NCI-H2171 treated with DMSO at 0.1 percent for 48 hours (cell line): ENCODE measurements around the gene PCBP3.
"Not testable (repeated sequence)": the region's sequence is repeated elsewhere in the genome, so short reads cannot be mapped to it uniquely, and the experiment has no call there.

ENCODE experiments used
- DNase-seq: peaks from one replicate; lab custom pipeline; 2025; lab: John Stamatoyannopoulos, UW

Gene PCBP3

DNA sequence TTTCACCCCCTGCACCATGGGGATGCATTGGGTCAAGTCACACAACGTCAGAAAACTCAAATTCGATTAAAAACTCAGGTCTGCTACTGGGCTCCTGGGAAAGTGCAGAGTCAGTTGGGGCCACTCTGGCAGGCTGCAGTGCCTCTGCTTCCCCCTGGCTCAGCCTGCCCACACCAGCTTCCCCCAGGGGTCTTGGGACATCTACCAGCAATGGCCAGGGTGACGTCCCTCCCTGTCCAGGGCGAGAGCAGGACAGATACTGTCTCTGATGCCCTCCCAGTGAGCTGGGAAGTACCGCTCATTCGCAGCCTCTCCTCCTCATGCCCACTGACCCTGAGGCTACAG lies 231.9 kb downstream of the PCBP3 start:
- no peak for DNase-seq

DNA sequence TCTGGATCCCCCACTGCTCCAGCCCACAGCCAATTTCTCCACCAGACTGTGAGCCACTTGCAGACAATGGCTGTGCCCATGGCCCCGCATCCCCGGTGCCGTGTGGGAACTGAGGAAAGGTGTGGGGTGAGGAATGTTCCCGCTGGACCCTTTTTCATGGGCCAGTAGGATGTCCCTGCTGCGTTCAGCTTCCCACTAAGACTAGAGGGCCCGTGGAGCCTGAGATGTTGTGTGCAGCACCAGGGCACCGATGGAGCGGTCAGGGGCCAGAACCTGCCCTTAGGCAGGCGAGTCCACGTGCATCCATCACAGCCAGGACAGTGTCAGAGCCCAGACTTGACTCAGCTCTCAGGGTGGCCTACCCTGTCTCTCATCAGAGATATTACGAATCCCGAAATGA lies 232.4 kb downstream of the PCBP3 start:
- no peak for DNase-seq

DNA sequence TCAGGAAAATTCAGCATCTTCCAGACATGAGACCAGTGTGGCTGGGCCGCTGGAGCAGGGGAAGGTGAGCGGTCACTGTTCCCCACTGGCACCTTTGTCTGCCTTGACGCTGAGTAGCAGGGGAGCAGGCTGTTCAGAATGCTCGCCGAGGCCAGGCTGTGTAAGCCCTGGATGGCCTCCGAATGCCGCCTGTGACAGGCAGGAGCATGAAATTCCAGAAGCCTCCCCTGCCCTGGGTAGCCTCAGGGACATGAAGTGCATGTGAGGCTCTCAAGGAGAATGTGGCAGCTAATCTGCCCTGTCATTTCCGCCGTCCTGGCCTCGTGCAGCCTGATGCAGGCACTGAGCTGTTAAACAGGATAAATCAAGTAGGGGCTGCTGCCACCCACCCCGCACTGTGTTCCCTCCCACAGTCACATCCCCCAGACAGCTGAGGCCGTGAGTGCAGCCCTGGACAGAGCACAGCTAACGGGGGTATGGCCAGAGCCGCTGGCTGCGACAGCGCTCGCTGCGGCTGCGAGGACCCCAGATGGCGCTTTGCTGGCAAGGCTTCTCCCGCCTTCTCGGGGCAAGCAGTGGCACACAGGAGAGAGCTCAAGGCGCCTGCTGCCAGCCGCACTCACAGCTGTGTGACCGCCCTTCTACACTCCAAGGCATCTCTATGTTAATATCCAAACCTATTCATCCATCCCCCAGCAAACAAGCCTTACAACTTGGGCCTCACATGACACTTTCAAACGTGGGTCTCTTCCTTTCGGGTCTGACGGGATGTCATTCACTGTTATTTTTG lies 233.1 kb downstream of the PCBP3 start:
- peak; percentile 58 for DNase-seq

DNA sequence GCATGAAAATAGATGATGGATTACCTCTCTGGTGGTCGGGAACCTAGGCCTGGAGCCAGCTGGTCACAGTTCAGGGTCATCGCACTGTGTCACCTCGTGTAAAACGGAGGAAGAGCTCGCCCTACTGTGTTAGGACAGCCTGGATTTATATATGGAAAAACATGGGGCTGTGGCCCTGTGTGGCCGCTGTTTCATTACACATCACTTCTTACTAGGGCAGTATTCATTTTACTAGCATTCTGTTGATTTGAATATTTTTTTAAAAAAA lies 233.6 kb downstream of the PCBP3 start:
- no peak for DNase-seq

DNA sequence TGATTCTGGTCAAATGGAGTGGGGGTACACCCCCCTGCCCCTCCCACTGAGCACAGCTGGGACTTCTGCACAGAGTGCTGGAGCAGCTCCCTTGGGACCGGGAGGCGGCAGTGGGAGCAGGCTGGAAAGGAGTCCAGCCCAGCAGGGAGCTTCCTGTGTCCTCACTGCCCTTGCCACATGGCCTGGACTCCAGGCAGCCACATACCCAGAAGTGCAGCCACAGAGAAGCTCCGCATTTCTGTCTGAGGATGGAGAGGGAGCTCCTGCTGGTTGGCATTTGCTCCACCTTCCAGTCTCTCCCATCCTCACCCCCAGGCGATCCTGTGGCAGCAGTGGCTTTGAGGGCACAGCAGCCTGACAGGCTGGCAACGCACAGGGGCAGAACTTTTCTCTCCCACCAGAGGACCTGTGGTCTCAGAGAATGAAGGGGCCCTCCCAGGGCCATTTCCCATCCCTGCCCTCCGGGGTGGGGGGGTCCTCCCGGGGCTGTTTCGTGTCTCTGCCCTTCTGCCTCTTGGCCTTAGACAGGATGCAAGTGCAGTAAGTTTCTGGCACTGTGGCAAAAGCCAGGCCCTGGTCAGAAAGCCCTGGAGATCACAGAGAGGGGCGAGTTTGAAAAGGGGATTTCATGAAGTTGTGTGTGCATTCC lies 234.4 kb downstream of the PCBP3 start:
- DNase-seq = no peak

DNA sequence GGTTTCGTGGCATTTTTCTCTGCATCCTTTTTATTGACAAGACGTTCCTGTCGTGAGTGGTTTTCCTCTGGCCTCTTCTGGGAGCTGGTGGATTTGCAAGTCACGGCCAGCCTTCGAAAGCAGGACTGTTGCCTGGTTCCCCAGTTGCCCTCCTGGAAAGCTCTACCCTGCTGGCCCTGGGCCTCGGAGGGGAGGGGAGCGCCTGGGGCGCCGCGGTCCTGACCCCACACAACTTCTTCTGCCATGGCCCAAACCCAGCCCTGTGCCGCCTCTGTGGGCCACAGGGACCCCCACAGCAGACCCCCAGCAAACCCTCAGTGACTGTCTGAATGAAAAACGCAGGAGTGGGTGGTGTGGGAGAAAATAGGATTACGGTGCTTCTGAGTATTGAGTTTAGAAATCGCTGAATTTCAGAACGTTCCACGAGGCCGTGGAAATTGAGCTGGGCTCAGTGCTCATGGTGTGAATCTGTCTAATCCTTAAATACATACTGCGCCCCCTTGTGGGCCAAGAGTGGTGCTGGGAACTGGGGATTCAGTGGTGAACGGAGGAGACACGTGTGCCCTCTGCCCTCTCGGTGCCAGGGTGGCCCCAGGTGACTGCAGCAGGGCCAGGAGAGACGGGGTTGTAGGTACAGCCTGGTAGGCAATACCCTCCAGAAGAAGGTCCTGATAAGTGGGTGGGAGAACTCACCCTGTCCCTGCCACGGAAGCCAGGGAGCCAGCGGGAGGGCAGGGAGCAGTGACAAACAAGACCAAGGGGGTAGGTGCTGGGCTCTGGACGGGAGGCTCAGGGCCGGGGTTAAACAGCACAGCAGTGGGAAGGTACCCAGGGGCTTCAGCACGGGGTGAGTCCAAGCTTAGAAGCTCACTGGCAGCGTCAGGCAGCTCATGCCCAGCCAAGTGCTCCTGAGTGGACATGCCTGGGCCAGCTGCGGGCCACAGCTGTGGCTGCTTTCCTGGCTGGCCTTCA lies 236.9 kb downstream of the PCBP3 start:
- DNase-seq = peak; percentile 6

DNA sequence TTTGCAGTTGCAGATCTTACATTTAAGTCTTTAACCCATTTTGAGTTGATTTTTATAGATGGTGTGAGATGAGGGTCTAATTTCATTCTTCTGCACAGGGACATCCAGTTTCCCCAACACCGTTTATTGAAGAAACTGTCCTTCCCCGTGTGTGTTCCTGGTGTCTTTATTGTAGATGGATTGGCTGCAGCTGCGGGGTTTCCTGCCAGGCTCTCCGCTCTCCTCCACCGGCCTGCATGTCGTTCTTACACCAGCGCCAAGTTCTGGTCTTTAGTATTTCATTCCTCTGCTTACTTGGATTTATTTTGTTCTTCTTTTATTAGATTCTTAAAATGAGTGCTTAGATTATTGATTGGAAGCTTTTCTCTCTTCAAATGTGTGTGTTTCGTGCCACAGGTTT lies 239.1 kb downstream of the PCBP3 start:
- DNase-seq = no peak

DNA sequence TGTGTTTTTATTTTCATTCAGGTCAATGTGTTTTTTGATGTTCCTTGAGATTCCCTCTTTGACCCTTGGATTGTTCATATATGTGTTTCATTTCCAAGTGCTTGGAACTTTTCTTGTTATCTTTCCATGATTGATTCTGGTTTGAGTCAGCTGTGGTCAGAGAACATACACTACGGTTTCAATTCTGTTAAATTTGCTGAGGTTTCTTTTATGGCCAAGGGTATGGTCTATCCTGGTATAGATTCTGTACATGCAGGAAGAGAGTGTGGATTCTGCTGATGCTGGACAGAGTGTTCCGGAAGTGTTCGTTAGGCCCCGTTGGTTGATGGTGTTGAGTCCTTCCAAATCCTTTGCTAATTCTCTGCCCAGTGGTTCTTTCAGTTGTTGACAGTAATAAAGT lies 239.6 kb downstream of the PCBP3 start:
- DNase-seq = no peak

DNA sequence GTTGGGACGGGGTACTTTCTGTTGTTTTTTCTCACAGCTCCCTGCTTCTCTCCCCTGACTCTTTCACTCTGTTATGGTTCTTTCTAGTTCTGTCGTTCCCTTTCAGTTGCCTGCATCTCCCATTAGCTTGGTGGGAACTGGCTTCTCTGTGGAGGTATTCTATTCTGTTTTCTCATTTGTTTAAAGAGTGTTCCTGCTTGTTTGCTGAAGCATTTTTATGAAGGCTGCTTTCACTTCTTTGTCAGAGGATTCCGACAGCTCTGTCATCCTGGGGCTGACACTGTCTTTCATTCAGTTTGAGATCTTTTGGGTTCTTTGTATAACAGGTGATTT lies 242.0 kb downstream of the PCBP3 start:
- no peak for DNase-seq

DNA sequence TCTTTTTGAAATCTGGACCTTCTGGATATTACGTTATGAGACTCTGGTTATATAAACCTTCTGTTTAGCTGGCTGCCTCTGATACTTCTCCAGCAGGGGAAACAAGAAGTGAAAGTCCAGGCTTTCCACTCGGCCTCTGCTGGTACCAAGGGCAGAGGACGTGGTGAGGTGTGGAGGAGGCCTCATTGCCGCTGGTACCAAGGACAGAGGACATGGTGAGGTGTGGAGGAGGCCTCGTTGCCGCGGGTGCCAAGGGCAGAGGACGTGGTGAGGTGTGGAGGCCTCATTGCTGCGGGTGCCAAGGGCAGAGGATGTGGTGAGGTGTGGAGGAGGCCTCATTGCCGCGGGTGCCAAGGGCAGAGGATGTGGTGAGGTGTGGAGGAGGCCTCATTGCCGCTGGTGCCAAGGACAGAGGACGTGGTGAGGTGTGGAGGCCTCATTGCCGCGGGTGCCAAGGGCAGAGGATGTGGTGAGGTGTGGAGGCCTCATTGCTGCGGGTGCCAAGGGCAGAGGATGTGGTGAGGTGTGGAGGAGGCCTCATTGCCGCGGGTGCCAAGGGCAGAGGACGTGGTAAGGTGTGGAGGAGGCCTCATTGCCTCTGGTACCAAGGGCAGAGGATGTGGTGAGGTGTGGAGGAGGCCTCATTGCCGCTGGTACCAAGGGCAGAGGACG lies 242.5 kb downstream of the PCBP3 start:
- DNase-seq = not testable (repeated sequence)

DNA sequence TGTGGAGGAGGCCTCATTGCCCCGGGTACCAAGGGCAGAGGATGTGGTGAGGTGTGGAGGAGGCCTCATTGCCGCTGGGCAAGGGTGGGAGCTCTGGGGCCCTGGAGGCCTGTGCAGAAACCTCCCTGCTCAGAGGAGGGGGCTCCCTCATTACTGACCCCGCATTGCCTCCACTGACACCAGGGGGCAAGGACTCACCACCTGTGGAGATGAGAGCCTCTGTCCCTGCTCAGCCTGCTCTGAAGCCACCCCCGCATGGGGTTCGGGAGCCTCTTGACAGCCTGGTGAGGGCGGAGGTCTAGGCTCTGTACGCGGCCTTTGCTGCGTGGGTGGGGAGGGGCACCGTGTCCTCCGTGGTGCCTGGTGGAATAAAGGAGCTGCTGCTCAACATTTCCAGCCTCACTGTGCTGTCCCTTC lies 243.1 kb downstream of the PCBP3 start:
- no peak for DNase-seq

DNA sequence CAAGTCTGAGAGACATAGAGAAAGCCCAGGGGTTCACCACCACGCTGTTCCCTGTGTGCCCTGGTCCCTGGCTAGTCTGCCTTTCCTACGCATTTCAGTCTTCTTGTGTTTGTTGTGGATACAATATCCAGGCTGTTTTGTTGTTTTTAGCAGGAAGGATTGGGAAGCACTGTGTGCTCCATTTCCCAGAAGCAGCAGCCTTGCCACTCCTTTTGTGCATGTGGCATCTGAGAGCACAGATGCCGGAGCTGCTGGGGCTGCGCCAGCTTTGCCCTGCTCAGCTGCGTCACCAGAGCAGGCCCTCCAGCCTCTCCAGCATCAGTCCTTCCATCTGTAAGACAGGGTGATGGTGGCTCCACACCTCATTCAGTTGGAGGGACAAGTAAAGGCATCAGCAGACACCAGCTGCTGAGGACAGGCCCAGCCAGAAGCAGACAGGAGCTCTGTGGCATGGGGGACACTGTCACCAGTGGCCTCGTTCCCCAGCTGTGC lies 243.6 kb downstream of the PCBP3 start:
- DNase-seq = peak; percentile 46

DNA sequence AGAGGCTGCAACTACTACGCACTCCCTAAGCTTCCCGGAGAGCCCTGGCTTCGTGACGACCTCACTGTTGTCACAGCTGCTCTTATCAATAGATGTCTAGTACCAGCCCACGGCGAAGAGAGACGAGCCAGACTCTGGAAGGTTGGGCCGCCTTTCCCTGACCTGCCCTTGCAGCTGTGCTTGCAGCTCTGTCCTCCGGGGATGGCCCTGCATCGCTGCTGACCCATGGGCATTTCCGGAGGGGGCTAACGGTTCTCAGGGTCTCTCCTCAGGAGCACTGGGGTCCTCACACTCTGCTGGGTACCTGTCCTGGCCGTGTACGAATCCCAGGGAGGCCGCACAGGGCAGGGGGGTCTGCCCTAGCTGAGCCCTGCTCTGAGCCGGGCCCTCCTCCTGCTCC lies 244.3 kb downstream of the PCBP3 start:
- DNase-seq = no peak

DNA sequence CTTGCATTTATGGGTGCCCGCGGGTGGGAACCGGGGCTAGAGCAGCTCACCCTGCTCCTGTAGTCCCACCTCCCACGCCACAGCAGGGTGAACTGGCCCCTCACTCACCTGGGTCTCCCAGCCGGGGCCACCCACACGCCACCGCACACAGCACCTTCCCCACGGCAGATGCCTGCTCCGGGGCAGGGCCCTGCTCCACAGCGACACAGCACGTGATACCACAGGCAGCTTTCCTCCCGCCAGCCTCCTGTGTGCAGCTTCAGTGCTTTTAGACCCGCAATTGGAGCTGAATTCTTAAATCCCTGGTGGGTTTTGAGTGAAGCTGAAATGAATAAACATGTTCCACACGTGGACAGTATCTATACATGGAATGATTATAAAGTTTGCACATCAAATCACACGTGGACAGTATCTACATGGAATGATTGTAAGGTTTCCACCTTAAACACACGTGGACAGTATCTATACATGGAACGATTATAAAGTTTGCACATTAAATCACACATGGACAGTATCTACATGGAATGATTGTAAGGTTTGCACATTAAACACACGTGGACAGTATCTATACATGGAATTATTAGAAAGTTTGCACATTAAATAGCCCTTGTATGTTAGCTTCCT lies 245.0 kb downstream of the PCBP3 start:
- no peak for DNase-seq

DNA sequence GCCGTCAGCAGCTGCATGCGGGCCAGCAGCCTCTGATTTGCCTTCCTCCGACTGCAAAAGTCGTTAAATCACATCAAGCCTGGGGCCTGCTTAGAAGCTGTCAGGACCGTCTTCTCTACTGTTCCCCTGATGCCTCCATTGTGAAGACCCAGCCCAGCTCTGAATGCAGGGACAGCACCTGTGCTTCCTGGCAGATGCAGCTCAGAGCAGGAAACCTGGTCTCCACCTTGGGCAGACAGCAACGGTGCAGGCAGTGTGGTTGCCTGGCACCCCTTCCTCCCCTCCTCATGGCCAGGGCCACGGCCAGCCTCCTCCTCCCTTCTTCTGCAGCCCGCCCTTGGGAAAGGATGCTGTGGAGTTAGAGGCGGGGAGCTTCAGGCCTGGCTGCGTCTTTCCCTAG lies 245.7 kb downstream of the PCBP3 start:
- no peak for DNase-seq

DNA sequence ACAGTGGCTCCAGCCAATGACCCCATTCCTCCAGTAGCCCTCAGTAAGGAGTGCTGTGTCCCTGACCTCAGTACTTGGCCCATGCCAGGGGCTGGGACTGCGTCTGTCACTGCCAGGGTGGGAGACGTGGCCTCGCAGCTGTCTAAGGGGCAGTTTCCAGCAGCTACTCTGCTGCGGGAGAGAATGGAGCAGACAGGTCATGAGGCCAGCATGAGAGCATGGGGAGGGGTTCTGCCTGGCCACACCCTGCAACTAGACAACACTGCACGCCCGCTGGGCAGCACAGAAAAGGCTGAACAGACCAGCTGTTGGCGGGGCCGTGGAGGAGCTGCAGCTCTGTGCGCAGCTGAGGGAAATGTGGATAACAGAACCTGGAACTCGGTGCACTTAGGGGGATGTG lies 246.4 kb downstream of the PCBP3 start:
- no peak for DNase-seq

DNA sequence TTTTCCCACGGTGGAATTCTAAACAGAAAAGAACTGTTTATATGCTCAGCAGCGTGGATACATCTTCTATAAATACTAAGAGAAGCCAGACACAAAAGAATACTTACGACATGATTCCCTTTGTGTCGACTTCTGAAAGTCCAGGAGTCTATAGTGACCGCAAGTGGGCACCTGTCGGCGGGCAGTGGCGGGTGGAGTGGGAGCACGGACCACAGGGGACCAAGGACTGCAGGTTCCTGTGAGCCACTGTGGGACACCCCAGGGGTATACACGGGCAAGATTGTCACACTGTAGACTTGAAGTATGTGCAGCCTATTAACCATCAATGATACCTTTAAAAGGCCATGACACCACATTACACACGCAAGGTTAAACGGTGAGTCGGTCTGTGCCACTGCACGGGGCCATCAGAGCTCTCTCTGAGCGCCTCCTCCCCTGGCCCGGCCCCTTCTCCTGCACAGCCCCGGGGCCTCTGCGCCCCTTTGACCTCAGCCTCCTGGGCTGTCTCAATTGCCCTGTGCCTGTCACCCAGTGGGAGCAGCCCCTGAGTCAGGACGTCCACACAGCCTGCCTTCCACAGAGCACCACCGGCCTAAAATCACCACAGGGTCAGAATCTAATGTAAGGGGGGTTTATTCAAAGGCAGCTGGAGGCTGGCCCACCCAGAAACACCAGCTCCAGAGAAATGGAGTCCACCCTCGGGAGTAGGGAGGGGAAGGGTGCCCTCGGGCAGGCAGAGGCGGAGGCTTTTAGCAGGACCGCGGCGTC lies 248.0 kb downstream of the PCBP3 start:
- DNase-seq = no peak

DNA sequence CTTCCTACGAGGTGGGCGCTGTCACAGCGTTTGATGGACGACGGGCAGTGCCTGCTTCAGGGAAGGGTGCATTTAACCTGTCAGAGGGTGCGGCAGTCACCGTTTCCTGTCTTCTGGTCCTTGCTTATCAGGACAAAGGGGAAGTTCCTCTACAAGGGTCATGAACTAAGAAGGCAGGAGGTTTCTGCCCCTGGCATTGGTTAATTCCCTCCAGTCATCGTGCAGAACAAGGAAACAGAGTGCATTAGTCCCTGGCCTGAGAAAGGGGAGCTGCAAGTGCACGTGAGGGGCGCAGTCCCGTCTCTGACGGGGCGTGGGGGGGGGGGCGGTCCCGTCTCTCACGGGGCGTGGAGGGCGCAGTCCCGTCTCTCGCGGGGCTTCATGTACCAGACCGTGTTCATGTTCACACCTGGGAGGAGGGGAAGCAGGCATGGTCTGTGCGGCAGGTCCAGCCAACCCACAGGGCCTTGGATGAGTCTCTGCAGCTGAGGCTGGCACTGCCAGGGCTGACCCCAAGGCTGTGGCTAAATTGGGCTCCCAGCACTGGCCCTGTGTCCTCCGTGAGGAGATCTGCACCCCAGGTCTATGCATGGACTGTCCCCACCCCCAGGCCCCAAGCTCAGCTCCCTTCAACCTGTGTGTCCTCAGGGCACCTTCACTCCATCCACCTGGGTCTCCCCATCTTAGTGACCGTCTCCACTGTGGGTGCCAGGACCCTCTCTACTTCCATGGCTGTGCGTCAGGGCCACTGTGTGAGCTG lies 248.8 kb downstream of the PCBP3 start:
- DNase-seq = no peak

DNA sequence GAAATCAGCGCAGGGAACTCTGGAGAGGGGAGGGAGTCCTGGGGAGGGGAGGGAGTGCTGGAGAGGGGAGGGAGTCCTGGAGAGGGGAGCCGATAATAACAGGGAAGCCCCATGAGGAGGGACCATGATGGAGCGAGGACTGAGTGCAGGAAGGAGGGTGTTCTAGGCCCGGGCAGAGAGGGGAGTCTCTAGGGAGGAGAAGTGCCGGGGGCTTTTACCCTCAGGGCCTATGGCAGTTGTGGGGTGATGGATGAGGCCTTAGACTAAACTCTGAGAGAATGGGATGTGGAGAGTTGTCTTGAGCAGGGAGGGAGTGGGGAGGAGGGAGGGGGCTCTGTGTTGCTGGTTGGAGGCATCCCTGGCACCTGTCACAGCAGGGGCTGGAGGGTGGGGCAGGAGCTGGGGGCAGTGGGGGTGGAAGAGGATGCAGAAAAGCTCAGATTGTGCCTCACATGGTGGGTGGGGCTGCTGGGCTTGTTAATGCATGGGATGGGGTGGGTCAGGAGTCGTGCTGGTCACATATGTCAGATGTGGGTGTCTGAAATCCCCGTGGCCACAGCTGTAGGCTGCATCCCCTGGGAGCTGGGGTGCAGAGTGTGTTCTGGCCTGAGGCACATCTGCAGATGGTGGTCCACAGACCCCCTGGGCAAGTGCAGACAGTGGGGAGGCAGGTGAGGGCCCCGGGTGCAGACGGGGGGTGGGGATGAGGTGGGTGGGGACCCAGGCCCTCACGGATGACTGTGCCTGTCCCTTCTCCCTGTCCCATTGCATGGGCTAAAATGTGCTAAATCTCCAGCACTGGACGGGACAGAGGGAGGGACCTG lies 249.6 kb downstream of the PCBP3 start:
- DNase-seq = no peak
